ENCODE results near the gene AQP2. TPM values are rescaled to one million over a fixed set of nuclear protein-coding genes. Genes with fewer than 3 reads are reported as not detected.

AQP2 gene
- total RNA-seq, 1 experiment from 2014 or later: 0.36 TPM

- CTCF ChIA-PET: interaction anchor here (1.0 kb wide), 1 partner anchor 94 kb away, joined by 6 read pairs; no protein-coding TSS in a partner anchor
- in situ Hi-C loops (cut with HindIII; ENCODE audit: low pct_unique_long_range_greater_than_20kb, low sequenced_read_pairs): no loop called here
- no peaks in the 10 kb centered on the region for H3K9me3 ChIP-seq (ENCODE audit: control insufficient read depth, insufficient read depth, low read depth, low read length)
- POLR2A ChIA-PET: interaction anchor here (0.6 kb wide), 1 partner anchor 942 kb away, joined by 3 read pairs; no protein-coding TSS in a partner anchor
- TF ChIP-seq SIN3A (IDR thresholded peaks at IDR 0.05; ENCODE audit: borderline replicate concordance, insufficient read depth, low read depth, low read length): no peak
- TF ChIP-seq REST (IDR thresholded peaks at IDR 0.05; ENCODE audit: insufficient read depth in 1 of 2, low read depth in 2 of 2, low read length in 1 of 2): no peak
- TF ChIP-seq TCF7L2 (IDR thresholded peaks at IDR 0.05; ENCODE audit: low read depth, low read length): no peak
- TF ChIP-seq CTCF (IDR thresholded peaks at IDR 0.05): no peak
- TF ChIP-seq POLR2AphosphoS5 (IDR thresholded peaks at IDR 0.05; ENCODE audit: low read depth, low read length): no peak
- H3K27ac ChIP-seq (ENCODE audit: low read length): no peak overlapping the region
- H3K27me3 ChIP-seq (ENCODE audit: control insufficient read depth, insufficient read depth, low read length): no peaks in the 10 kb centered on the region
- intact Hi-C loops (cut with micrococcal nuclease; ENCODE audit: unreplicated experiment): no loop called here
- DNase-seq (ENCODE audit: low read depth, low spot score) (no peak), ATAC-seq (no peak)
- BruUV-seq (replicated peaks): no TSS peak
- no peak overlapping the region for H3K4me3 ChIP-seq (ENCODE audit: low read depth in 2 of 2, low read length in 2 of 2)
- peaks cover 33% of the 10 kb centered on the region for H3K4me1 ChIP-seq (ENCODE audit: control insufficient read depth, insufficient read depth, low read length)
- no peaks in the 10 kb centered on the region for H3K36me3 ChIP-seq (ENCODE audit: control insufficient read depth, insufficient read depth, low read length)
Observed at GRCh38 chr12:49961993-49962764, 11.6 kb downstream of the AQP2 start.

- peak overlapping the region; percentile 21; the same call in 1 of the 2 replicates for H3K27ac ChIP-seq (ENCODE audit: low read length)
- no peak overlapping the region for H3K4me3 ChIP-seq (ENCODE audit: low read depth in 2 of 2, low read length in 2 of 2)
- H3K27me3 ChIP-seq (ENCODE audit: control insufficient read depth, insufficient read depth, low read length): no peaks in the 10 kb centered on the region
- TF ChIP-seq CTCF (IDR thresholded peaks at IDR 0.05): no peak
- TF ChIP-seq TCF7L2 (IDR thresholded peaks at IDR 0.05; ENCODE audit: low read depth, low read length): no peak
- TF ChIP-seq SIN3A (IDR thresholded peaks at IDR 0.05; ENCODE audit: borderline replicate concordance, insufficient read depth, low read depth, low read length): no peak
- DNase-seq (ENCODE audit: low read depth, low spot score): no peak
- no peaks in the 10 kb centered on the region for H3K9me3 ChIP-seq (ENCODE audit: control insufficient read depth, insufficient read depth, low read depth, low read length)
- peaks cover 36% of the 10 kb centered on the region for H3K4me1 ChIP-seq (ENCODE audit: control insufficient read depth, insufficient read depth, low read length)
- POLR2A ChIA-PET: interaction anchor here (0.6 to 0.7 kb wide), 3 partner anchors 10 to 943 kb away, joined by 3 to 10 read pairs (median 4); no protein-coding TSS in a partner anchor
- BruUV-seq (replicated peaks): no TSS peak
- no peak for ATAC-seq
- CTCF ChIA-PET: interaction anchor here (0.6 to 1.2 kb wide), 4 partner anchors 18 to 107 kb away, joined by 3 to 6 read pairs (median 4); no protein-coding TSS in a partner anchor
- in situ Hi-C loops (cut with HindIII; ENCODE audit: low pct_unique_long_range_greater_than_20kb, low sequenced_read_pairs) (no loop called here), intact Hi-C loops (cut with micrococcal nuclease; ENCODE audit: unreplicated experiment) (no loop called here)
- no peaks in the 10 kb centered on the region for H3K36me3 ChIP-seq (ENCODE audit: control insufficient read depth, insufficient read depth, low read length)
Observed at GRCh38 chr12:49962861-49963765, 12.6 kb downstream of the AQP2 start.

Data from Panc1 (cell line).